ENCODE results near the gene PDXK. TPM values are rescaled to one million over a fixed set of nuclear protein-coding genes. Genes with fewer than 3 reads are reported as not detected.

PDXK gene
- total RNA-seq, 4 donors from 2014 or later, result 122 to 156 (median 143) TPM

GRCh38 chr21:43771698-43772424, 52.9 kb downstream of the PDXK start:
- TF ChIP-seq POLR2A (IDR thresholded peaks at IDR 0.05) (no peak), CTCF (IDR thresholded peaks at IDR 0.05) (no peak), EP300 (IDR thresholded peaks at IDR 0.05) (no peak)
- WGBS, 2 donors, result 70 to 74% methylated on average over 13 of the region's 13 CpGs
- H3K27ac ChIP-seq, result no peak overlapping the region
- peaks cover 0 to 40% (median 23%) of the 10 kb centered on the region in 4 donors for H3K4me1 ChIP-seq
- no peaks in the 10 kb centered on the region for H3K9me3 ChIP-seq
- H3K27me3 ChIP-seq, result no peaks in the 10 kb centered on the region
- H3K4me3 ChIP-seq, result no peak overlapping the region
- no peak for DNase-seq (ENCODE audit: low spot score in 2 of 2)
- peaks cover 0 to 41% (median 9%) of the 10 kb centered on the region in 3 donors for H3K36me3 ChIP-seq

- H3K27me3 ChIP-seq, result no peaks in the 10 kb centered on the region
- no peaks in the 10 kb centered on the region for H3K9me3 ChIP-seq
- TF ChIP-seq EP300 (IDR thresholded peaks at IDR 0.05) (no peak), CTCF (IDR thresholded peaks at IDR 0.05) (no peak), POLR2A (IDR thresholded peaks at IDR 0.05) (no peak)
- no peak overlapping the region for H3K4me3 ChIP-seq
- peaks cover 0 to 35% (median 23%) of the 10 kb centered on the region in 4 donors for H3K4me1 ChIP-seq
- H3K27ac ChIP-seq, result no peak overlapping the region
- peaks cover 0 to 41% (median 9%) of the 10 kb centered on the region in 3 donors for H3K36me3 ChIP-seq
- WGBS, 2 donors, result 59 to 64% methylated on average over 6 of the region's 6 CpGs
- DNase-seq (ENCODE audit: low spot score in 2 of 2), result no peak
Observed at GRCh38 chr21:43772425-43772821, 53.5 kb downstream of the PDXK start.

- Histone ChIP-seq H3K4me3 (no peak overlapping the region), H3K4me1 (peaks cover 0 to 38% (median 20%) of the 10 kb centered on the region in 4 donors), H3K27me3 (no peaks in the 10 kb centered on the region), H3K27ac (peak overlapping the region in 1 of 4 donors; percentile 97), H3K36me3 (peaks cover 0 to 41% (median 9%) of the 10 kb centered on the region in 3 donors), H3K9me3 (no peaks in the 10 kb centered on the region)
- TF ChIP-seq POLR2A (IDR thresholded peaks at IDR 0.05) (no peak), EP300 (IDR thresholded peaks at IDR 0.05) (no peak)
- DNase-seq (ENCODE audit: low spot score in 2 of 2), result no peak
- 96% methylated on average over 10 of the region's 10 CpGs for WGBS, 2 donors
Observed at GRCh38 chr21:43774163-43774562, 55.2 kb downstream of the PDXK start.

- Histone ChIP-seq H3K27ac (peak overlapping the region; percentile 84 to 97 (median 92)), H3K4me3 (peak overlapping the region; percentile 73 to 93 (median 80)), H3K9me3 (no peaks in the 10 kb centered on the region), H3K36me3 (peaks cover 0 to 41% (median 9%) of the 10 kb centered on the region in 3 donors), H3K4me1 (peaks cover 0 to 40% (median 20%) of the 10 kb centered on the region in 4 donors), H3K27me3 (no peaks in the 10 kb centered on the region)
- 82 to 85% methylated on average over 12 of the region's 12 CpGs for WGBS, 2 donors
- TF ChIP-seq EP300 (IDR thresholded peaks at IDR 0.05) (no peak), CTCF (IDR thresholded peaks at IDR 0.05) (no peak), POLR2A (IDR thresholded peaks at IDR 0.05) (no peak)
- DNase-seq (ENCODE audit: low spot score in 2 of 2), result no peak
Observed at GRCh38 chr21:43775190-43775589, 56.3 kb downstream of the PDXK start.

- TF ChIP-seq POLR2A (IDR thresholded peaks at IDR 0.05) (peak; percentile 53 to 80), CTCF (IDR thresholded peaks at IDR 0.05) (no peak), EP300 (IDR thresholded peaks at IDR 0.05) (peak in 1 of 2 donors; percentile 94)
- Histone ChIP-seq H3K9me3 (no peaks in the 10 kb centered on the region), H3K27me3 (no peaks in the 10 kb centered on the region), H3K4me3 (peak within 1 kb of the TSS; percentile 73 to 93 (median 80)), H3K4me1 (peaks cover 0 to 40% (median 20%) of the 10 kb centered on the region in 4 donors), H3K27ac (peak within 1 kb of the TSS; percentile 84 to 97 (median 92)), H3K36me3 (peaks cover 0 to 37% (median 9%) of the 10 kb centered on the region in 3 donors)
- peak; percentile 74 to 88 for DNase-seq (ENCODE audit: low spot score in 2 of 2)
- 0 to 1% methylated on average over 36 to 57 of the region's 71 CpGs for WGBS, 2 donors
Observed at GRCh38 chr21:43775795-43776430, 57.0 kb downstream of the PDXK start, which contains the start of gene CSTB. Gene CSTB, minus strand, starts transcription at chr21:43776308. Its CDS starts 39 bp downstream, at chr21:43776269.

Measured in tibial nerve (tissue), 4 donors.